Rectal smooth muscle tissue (tissue), 1 donor: ENCODE results near the gene TOMM5.

Experiments used
- H3K27ac ChIP-seq: one replicate; pipeline ENCODE4 v1.7.0; 2013; ENCODE audit warnings: low read depth, low read length, inconsistent platforms
- H3K27me3 ChIP-seq: one replicate; pipeline ENCODE4 v1.7.0; 2013; ENCODE audit warnings: low read length; ENCODE audit not compliant: control insufficient read depth, insufficient read depth
- H3K36me3 ChIP-seq: one replicate; pipeline ENCODE4 v1.7.0; 2013; ENCODE audit warnings: low read length; ENCODE audit not compliant: control insufficient read depth, insufficient read depth
- H3K4me1 ChIP-seq: one replicate; pipeline ENCODE4 v1.7.0; 2013; ENCODE audit warnings: low read length; ENCODE audit not compliant: control insufficient read depth, insufficient read depth
- H3K4me3 ChIP-seq: one replicate; pipeline ENCODE4 v1.7.0; 2013; ENCODE audit warnings: low read length
- H3K9ac ChIP-seq: one replicate; pipeline ENCODE4 v1.7.0; 2013; ENCODE audit warnings: low read length

TOMM5 gene

GRCh38 chr9:37592108-37592951, at the start of gene TOMM5:
Gene TOMM5, minus strand, starts transcription at chr9:37592597. Its CDS starts 65 bp downstream, at chr9:37592532.
- H3K4me1 ChIP-seq: peaks cover 7% of the 10 kb centered on the region
- peak within 1 kb of the TSS; percentile 92 for H3K9ac ChIP-seq
- peak within 1 kb of the TSS; percentile 90 for H3K27ac ChIP-seq
- H3K4me3 ChIP-seq: peak within 1 kb of the TSS; percentile 99
- no peaks in the 10 kb centered on the region for H3K36me3 ChIP-seq
- H3K27me3 ChIP-seq: no peaks in the 10 kb centered on the region

GRCh38 chr9:37641331-37641730, 48.9 kb upstream of the TOMM5 start:
- Histone ChIP-seq H3K4me1 (no peaks in the 10 kb centered on the region), H3K4me3 (no peak overlapping the region), H3K9ac (no peak overlapping the region)

GRCh38 chr9:37640246-37640645, 47.8 kb upstream of the TOMM5 start:
- H3K4me1 ChIP-seq: no peaks in the 10 kb centered on the region
- H3K9ac ChIP-seq: no peak overlapping the region
- H3K27me3 ChIP-seq: no peaks in the 10 kb centered on the region
- H3K27ac ChIP-seq: no peak overlapping the region
- no peaks in the 10 kb centered on the region for H3K36me3 ChIP-seq
- H3K4me3 ChIP-seq: no peak overlapping the region

More at GRCh38 chr9:37641331-37641730, 48.9 kb upstream of the TOMM5 start:
- H3K36me3 ChIP-seq: no peaks in the 10 kb centered on the region
- no peak overlapping the region for H3K27ac ChIP-seq
- no peaks in the 10 kb centered on the region for H3K27me3 ChIP-seq

- Histone ChIP-seq H3K27ac (no peak overlapping the region), H3K4me3 (no peak overlapping the region), H3K36me3 (no peaks in the 10 kb centered on the region), H3K4me1 (no peaks in the 10 kb centered on the region), H3K27me3 (no peaks in the 10 kb centered on the region), H3K9ac (no peak overlapping the region)
These were observed 47.4 kb upstream of the TOMM5 start for GRCh38 chr9:37639841-37640240.

GRCh38 chr9:37639109-37639762, 46.8 kb upstream of the TOMM5 start:
- no peaks in the 10 kb centered on the region for H3K4me1 ChIP-seq
- no peaks in the 10 kb centered on the region for H3K36me3 ChIP-seq
- H3K4me3 ChIP-seq: no peak overlapping the region
- H3K27me3 ChIP-seq: no peaks in the 10 kb centered on the region
- no peak overlapping the region for H3K27ac ChIP-seq
- H3K9ac ChIP-seq: no peak overlapping the region

GRCh38 chr9:37636511-37637448, 44.4 kb upstream of the TOMM5 start:
- H3K9ac ChIP-seq: no peak overlapping the region
- no peaks in the 10 kb centered on the region for H3K36me3 ChIP-seq
- no peak overlapping the region for H3K4me3 ChIP-seq
- no peaks in the 10 kb centered on the region for H3K27me3 ChIP-seq
- H3K27ac ChIP-seq: no peak overlapping the region
- H3K4me1 ChIP-seq: no peaks in the 10 kb centered on the region

GRCh38 chr9:37635808-37636207, 43.4 kb upstream of the TOMM5 start:
- Histone ChIP-seq H3K9ac (no peak overlapping the region), H3K4me1 (no peaks in the 10 kb centered on the region), H3K27ac (no peak overlapping the region), H3K27me3 (no peaks in the 10 kb centered on the region), H3K36me3 (no peaks in the 10 kb centered on the region), H3K4me3 (no peak overlapping the region)

- Histone ChIP-seq H3K9ac (no peak overlapping the region), H3K27me3 (no peaks in the 10 kb centered on the region), H3K36me3 (no peaks in the 10 kb centered on the region)
These were observed 40.1 kb upstream of the TOMM5 start for GRCh38 chr9:37632479-37632878.

GRCh38 chr9:37626708-37627292, 34.4 kb upstream of the TOMM5 start:
- no peak overlapping the region for H3K27ac ChIP-seq
- no peak overlapping the region for H3K9ac ChIP-seq
- no peak overlapping the region for H3K4me3 ChIP-seq
- no peaks in the 10 kb centered on the region for H3K4me1 ChIP-seq
- no peaks in the 10 kb centered on the region for H3K36me3 ChIP-seq
- no peaks in the 10 kb centered on the region for H3K27me3 ChIP-seq

More at GRCh38 chr9:37632479-37632878, 40.1 kb upstream of the TOMM5 start:
- H3K4me3 ChIP-seq: no peak overlapping the region
- H3K4me1 ChIP-seq: no peaks in the 10 kb centered on the region
- no peak overlapping the region for H3K27ac ChIP-seq

- H3K27ac ChIP-seq: no peak overlapping the region
These were observed 33.4 kb upstream of the TOMM5 start for GRCh38 chr9:37625758-37626147.

GRCh38 chr9:37625036-37625757, 32.8 kb upstream of the TOMM5 start:
- H3K27ac ChIP-seq: no peak overlapping the region
- no peaks in the 10 kb centered on the region for H3K36me3 ChIP-seq
- no peak overlapping the region for H3K9ac ChIP-seq
- no peaks in the 10 kb centered on the region for H3K27me3 ChIP-seq
- H3K4me1 ChIP-seq: no peaks in the 10 kb centered on the region
- no peak overlapping the region for H3K4me3 ChIP-seq

More at GRCh38 chr9:37625758-37626147, 33.4 kb upstream of the TOMM5 start:
- no peaks in the 10 kb centered on the region for H3K27me3 ChIP-seq
- H3K4me1 ChIP-seq: no peaks in the 10 kb centered on the region
- no peak overlapping the region for H3K9ac ChIP-seq
- H3K36me3 ChIP-seq: no peaks in the 10 kb centered on the region
- no peak overlapping the region for H3K4me3 ChIP-seq
